Urinary bladder (tissue), 4 donors: ENCODE data around the gene SPTLC2. TPM values are rescaled to one million over a fixed set of nuclear protein-coding genes. Genes with fewer than 3 reads are reported as not detected.
"Not testable (repeated sequence)": the region's sequence is repeated elsewhere in the genome, so short reads cannot be mapped to it uniquely, and the experiment has no call there.

Experiments
- DNase-seq: peaks from one replicate; pipeline ENCODE4 v3.0.0-alpha.2; 2015; ENCODE audit errors: extremely low spot score
- H3K27ac ChIP-seq: one replicate; pipeline ENCODE4 v1.5.1; 2013; ENCODE audit warnings: low read depth, mild to moderate bottlenecking, moderate library complexity
- H3K36me3 ChIP-seq: one replicate; pipeline ENCODE4 v1.6.1; 2013; ENCODE audit warnings: mild to moderate bottlenecking, moderate library complexity; ENCODE audit not compliant: insufficient read depth
- H3K4me1 ChIP-seq: one replicate; pipeline ENCODE4 v1.6.1; 2013; ENCODE audit warnings: mild to moderate bottlenecking, moderate library complexity; ENCODE audit not compliant: insufficient read depth
- H3K4me3 ChIP-seq: one replicate; pipeline ENCODE4 v1.5.1; 2013; ENCODE audit warnings: low read depth, low read length
- WGBS: extraction: QIAGEN DNeasy Blood & Tissue Kit; methylation state at CpG from one replicate; pipeline ENCODE4 v1.1.7; 2013; 5-methylcytosine and 5-hydroxymethylcytosine counted together
- polyA plus RNA-seq: library from polyadenylated mRNA; stranded (reverse); fragments of 200-250 nt; gene quantifications from one replicate; pipeline ENCODE4 v1.2.3, GENCODE V29; 2013
- total RNA-seq: library from RNA; depleted of rRNA; stranded (reverse); fragments of >200 nt; gene quantifications from one replicate; pipeline ENCODE4 v1.2.3, GENCODE V29; 2014
- donor health status: healthy with polysubstance abuse.
- donor health status: healthy.

SPTLC2 gene
- total and polyA plus RNA-seq, 2 donors, result 12.8 to 55.0 TPM

GRCh38 chr14:77565289-77565993 is 51.0 kb downstream of the SPTLC2 start:
- Histone ChIP-seq H3K36me3 (peaks cover 2% of the 10 kb centered on the region), H3K4me1 (no peaks in the 10 kb centered on the region), H3K4me3 (no peak overlapping the region), H3K27ac (no peak overlapping the region)
- DNase-seq, result no peak
- WGBS, result 77% methylated on average over 8 of the region's 8 CpGs

GRCh38 chr14:77562681-77563080 is 53.8 kb downstream of the SPTLC2 start:
- H3K27ac ChIP-seq, result no peak overlapping the region
- DNase-seq, result no peak
- H3K4me3 ChIP-seq, result no peak overlapping the region
- peaks cover 2% of the 10 kb centered on the region for H3K36me3 ChIP-seq
- H3K4me1 ChIP-seq, result no peaks in the 10 kb centered on the region
- WGBS, result 71% methylated on average over 4 of the region's 4 CpGs

- no peak for DNase-seq
- Histone ChIP-seq H3K36me3 (peaks cover 2% of the 10 kb centered on the region), H3K4me3 (no peak overlapping the region), H3K27ac (no peak overlapping the region), H3K4me1 (no peaks in the 10 kb centered on the region)
- WGBS, result 84% methylated on average over 5 of the region's 5 CpGs
These were observed 54.6 kb downstream of the SPTLC2 start for GRCh38 chr14:77561881-77562280.

- Histone ChIP-seq H3K4me1 (no peaks in the 10 kb centered on the region), H3K36me3 (peaks cover 5% of the 10 kb centered on the region), H3K27ac (no peak overlapping the region), H3K4me3 (no peak overlapping the region)
- WGBS, result 93% methylated on average over 6 of the region's 6 CpGs
- no peak for DNase-seq
These were observed 57.1 kb downstream of the SPTLC2 start for GRCh38 chr14:77559381-77559780.

- no peak overlapping the region for H3K4me3 ChIP-seq
- no peaks in the 10 kb centered on the region for H3K4me1 ChIP-seq
- peaks cover 5% of the 10 kb centered on the region for H3K36me3 ChIP-seq
- DNase-seq, result no peak
- no peak overlapping the region for H3K27ac ChIP-seq
- 84% methylated on average over 10 of the region's 10 CpGs for WGBS
These were observed 59.0 kb downstream of the SPTLC2 start for GRCh38 chr14:77557391-77557790.

GRCh38 chr14:77556946-77557345 is 59.5 kb downstream of the SPTLC2 start:
- no peak overlapping the region for H3K4me3 ChIP-seq
- H3K36me3 ChIP-seq, result peaks cover 5% of the 10 kb centered on the region
- H3K4me1 ChIP-seq, result no peaks in the 10 kb centered on the region
- no peak for DNase-seq
- no peak overlapping the region for H3K27ac ChIP-seq
- 80% methylated on average over 4 of the region's 4 CpGs for WGBS

- H3K4me1 ChIP-seq, result no peaks in the 10 kb centered on the region
- no peak for DNase-seq
- H3K36me3 ChIP-seq, result peaks cover 3% of the 10 kb centered on the region
- 77% methylated on average over 9 of the region's 9 CpGs for WGBS
- H3K4me3 ChIP-seq, result no peak overlapping the region
- H3K27ac ChIP-seq, result no peak overlapping the region
These were observed 61.4 kb downstream of the SPTLC2 start for GRCh38 chr14:77554816-77555599.

- Histone ChIP-seq H3K4me1 (no peaks in the 10 kb centered on the region), H3K27ac (no peak overlapping the region), H3K36me3 (peaks cover 3% of the 10 kb centered on the region), H3K4me3 (no peak overlapping the region)
- WGBS, result 76% methylated on average over 5 of the region's 5 CpGs
- no peak for DNase-seq
These were observed 62.2 kb downstream of the SPTLC2 start for GRCh38 chr14:77554207-77554606.

GRCh38 chr14:77549451-77549850 is 67.0 kb downstream of the SPTLC2 start:
- DNase-seq, result no peak
- no peaks in the 10 kb centered on the region for H3K4me1 ChIP-seq
- no peak overlapping the region for H3K27ac ChIP-seq
- no peaks in the 10 kb centered on the region for H3K36me3 ChIP-seq
- H3K4me3 ChIP-seq, result no peak overlapping the region
- WGBS, result 96% methylated on average over 1 of the region's 1 CpG

- Histone ChIP-seq H3K4me3 (no peak overlapping the region), H3K36me3 (no peaks in the 10 kb centered on the region), H3K27ac (no peak overlapping the region), H3K4me1 (no peaks in the 10 kb centered on the region)
- WGBS, result 92% methylated on average over 8 of the region's 8 CpGs
- no peak for DNase-seq
These were observed 68.8 kb downstream of the SPTLC2 start for GRCh38 chr14:77547512-77548180.

GRCh38 chr14:77545171-77545570 is 71.3 kb downstream of the SPTLC2 start:
- 94% methylated on average over 11 of the region's 11 CpGs for WGBS
- not testable (repeated sequence) for H3K27ac ChIP-seq, H3K4me1 ChIP-seq, H3K36me3 ChIP-seq, H3K4me3 ChIP-seq, DNase-seq

GRCh38 chr14:77544571-77544970 is 71.9 kb downstream of the SPTLC2 start:
- no peak overlapping the region for H3K27ac ChIP-seq
- 79% methylated on average over 2 of the region's 2 CpGs for WGBS

GRCh38 chr14:77543637-77544334 is 72.7 kb downstream of the SPTLC2 start:
- WGBS, result 82% methylated on average over 3 of the region's 3 CpGs
- Histone ChIP-seq H3K36me3 (no peaks in the 10 kb centered on the region), H3K27ac (no peak overlapping the region), H3K4me1 (no peaks in the 10 kb centered on the region), H3K4me3 (no peak overlapping the region)
- no peak for DNase-seq

More at GRCh38 chr14:77544571-77544970, 71.9 kb downstream of the SPTLC2 start:
- H3K36me3 ChIP-seq, result no peaks in the 10 kb centered on the region
- no peaks in the 10 kb centered on the region for H3K4me1 ChIP-seq
- no peak for DNase-seq
- H3K4me3 ChIP-seq, result no peak overlapping the region
